Measurements from ENCODE around the gene RDH5. TPM values are rescaled to one million over a fixed set of nuclear protein-coding genes. Genes with fewer than 3 reads are reported as not detected.

The RDH5 gene
- total and polyA plus RNA-seq, 2 of the 4 experiments (the other 2 are of a cell fraction): 7.3 to 18.8 TPM

- POLR2A ChIA-PET (ENCODE audit: unreplicated experiment): no interaction called here
- H4K91ac ChIP-seq (ENCODE audit: insufficient read depth, low read depth, low read length): no peak overlapping the region
- DNase-seq (no peak), ATAC-seq (ENCODE audit: low read depth) (no peak)
- H3K56ac ChIP-seq (ENCODE audit: extremely low read depth, insufficient read depth, low read length): no peak overlapping the region
- dilution Hi-C loops (cut with HindIII; ENCODE audit: low sequenced_read_pairs, unreplicated experiment) (no loop called here), intact Hi-C loops (cut with micrococcal nuclease) (no loop called here), in situ Hi-C loops (cut with MboI; ENCODE audit: low sequenced_read_pairs) (no loop called here)
- H3K36me3 ChIP-seq (ENCODE audit: control insufficient read depth, insufficient read depth, low read length): peaks cover 11% of the 10 kb centered on the region
- peak overlapping the region; percentile 3 for H2AK9ac ChIP-seq (replicated peaks; ENCODE audit: low read depth, low read length, poor library complexity)
- peak overlapping the region; percentile 49; the same call in 1 of the 2 replicates for H3K23ac ChIP-seq (ENCODE audit: low read depth, low read length)
- H3K27me3 ChIP-seq (ENCODE audit: control insufficient read depth, insufficient read depth, low read length): no peaks in the 10 kb centered on the region
- peak overlapping the region; percentile 27; the same call in 1 of the 2 replicates for H3K9ac ChIP-seq (ENCODE audit: low read depth, low read length)
- H3K9me3 ChIP-seq (ENCODE audit: control insufficient read depth, insufficient read depth, low read length): no peaks in the 10 kb centered on the region
- no peak overlapping the region for H3K4ac ChIP-seq (ENCODE audit: low read depth, low read length)
- peak overlapping the region; percentile 63; the same call in 1 of the 2 replicates for H2AK5ac ChIP-seq (ENCODE audit: low read depth, low read length)
- H4K8ac ChIP-seq (ENCODE audit: low read depth in 2 of 2, low read length in 2 of 2): no peak overlapping the region
- peak overlapping the region; percentile 18; the same call in 1 of the 2 replicates for H3K4me3 ChIP-seq (ENCODE audit: insufficient read depth, low read depth, low read length)
- H2AFZ ChIP-seq (replicated peaks; ENCODE audit: low read length, poor library complexity): no peak overlapping the region
- H4K5ac ChIP-seq (ENCODE audit: low read depth, low read length): no peak overlapping the region; the same call in 1 of the 2 replicates
- H2BK20ac ChIP-seq (ENCODE audit: low read depth, low read length): no peak overlapping the region
- H3K18ac ChIP-seq (ENCODE audit: low read depth, low read length): no peak overlapping the region
- H2BK15ac ChIP-seq (ENCODE audit: low read depth, low read length): no peak overlapping the region
- CTCF ChIA-PET: interaction anchor here (1.8 kb wide), 1 partner anchor 184 kb away, joined by 5 read pairs; no protein-coding TSS in a partner anchor
- H2BK120ac ChIP-seq (ENCODE audit: low read depth, low read length): no peak overlapping the region
- peaks cover 15% of the 10 kb centered on the region for H3K4me1 ChIP-seq (ENCODE audit: control insufficient read depth, insufficient read depth, low read length)
- H3K4me2 ChIP-seq (ENCODE audit: low read depth, low read length): peak overlapping the region; percentile 99
- H2BK5ac ChIP-seq (ENCODE audit: low read depth, low read length, poor library complexity, severe bottlenecking): no peak overlapping the region
- TF ChIP-seq USF2 (IDR thresholded peaks at IDR 0.05; ENCODE audit: low read depth, low read length) (no peak), RAD21 (IDR thresholded peaks at IDR 0.05; ENCODE audit: low read length) (no peak), BHLHE40 (IDR thresholded peaks at IDR 0.05; ENCODE audit: low read depth, low read length) (no peak), MAZ (IDR thresholded peaks at IDR 0.05; ENCODE audit: borderline replicate concordance, low read depth, low read length) (no peak), MXI1 (IDR thresholded peaks at IDR 0.05; ENCODE audit: borderline replicate concordance, low read depth, low read length) (no peak), RCOR1 (IDR thresholded peaks at IDR 0.05; ENCODE audit: insufficient replicate concordance, low read length) (no peak), POLR2A (IDR thresholded peaks at IDR 0.05; ENCODE audit: low read depth, low read length) (no peak), SMC3 (IDR thresholded peaks at IDR 0.05; ENCODE audit: low read depth, low read length) (no peak), ELK1 (IDR thresholded peaks at IDR 0.05; ENCODE audit: borderline replicate concordance, low read depth, low read length) (no peak), CTCF (conservative IDR thresholded peaks at IDR 0.05; ENCODE audit: low read depth, low read length) (no peak), FOS (IDR thresholded peaks at IDR 0.05; ENCODE audit: low read depth, low read length) (no peak), NFE2L2 (IDR thresholded peaks at IDR 0.05; ENCODE audit: low read depth, low read length) (no peak)
- H3K27ac ChIP-seq (ENCODE audit: insufficient read depth, low read length): no peak overlapping the region
- H3K79me1 ChIP-seq (ENCODE audit: low read depth in 1 of 2, low read length in 2 of 2): peaks cover 2 to 30% of the 10 kb centered on the region in 2 experiments; a peak in 2 of 4 replicates
- H3K14ac ChIP-seq (replicated peaks; ENCODE audit: low read depth, low read length): no peak overlapping the region
- 32% methylated on average over 4 of the region's 13 CpGs; no CpG with 5 or more reads in 1 of the 2 experiments for WGBS, 2 experiments (ENCODE audit: extremely low coverage in 2 of 2, insufficient read length in 1 of 2)
- H3K9me1 ChIP-seq (ENCODE audit: insufficient read depth, low read length): peaks cover 9% of the 10 kb centered on the region; the same call in 1 of the 2 replicates
- no TSS peak for BruUV-seq (replicated peaks)
- H4K20me1 ChIP-seq (ENCODE audit: insufficient read depth, low read length): peaks cover 7% of the 10 kb centered on the region
Measured at GRCh38 chr12:55745361-55746173, 25.4 kb downstream of the RDH5 start.
